Sigmoid colon (tissue), 7 donors: ENCODE data around the gene MYL12B. TPM values are rescaled to one million over a fixed set of nuclear protein-coding genes. Genes with fewer than 3 reads are reported as not detected.
"Not testable (repeated sequence)": the region's sequence is repeated elsewhere in the genome, so short reads cannot be mapped to it uniquely, and the experiment has no call there.

Experiments
- DNase-seq: peaks from one replicate; pipeline ENCODE4 v3.0.0-alpha.2; 2019
- H3K27ac ChIP-seq, 4 donors: fragments of 200-600 bp; sonication (generic); one replicate each; pipeline ENCODE4 v1.5.1; 2016 to 2019; ENCODE audit warnings: mild to moderate bottlenecking in 1 of 4
- H3K27me3 ChIP-seq, 3 donors: fragments of 200-600 bp; sonication (generic); one replicate each; pipeline ENCODE4 v1.5.1; 2019; ENCODE audit warnings: mild to moderate bottlenecking in 1 of 3
- H3K36me3 ChIP-seq, 4 donors: fragments of 200-600 bp; sonication (generic); one replicate each; pipeline ENCODE4 v1.5.1; 2016 to 2019
- H3K4me1 ChIP-seq, 4 donors: fragments of 200-600 bp; sonication (generic); one replicate each; pipeline ENCODE4 v1.5.1; 2017 to 2019
- H3K4me3 ChIP-seq, 4 donors: fragments of 200-600 bp; sonication (generic); one replicate each; pipeline ENCODE4 v1.5.1; 2017 to 2019; ENCODE audit warnings: mild to moderate bottlenecking in 2 of 4, moderate library complexity in 1 of 4
- H3K9me3 ChIP-seq, 4 donors: fragments of 200-600 bp in 3 of 4; sonication (generic) in 3 of 4; one replicate each; pipeline versions ENCODE4 v1.5.1 to v1.6.1; 2013 to 2019
- CTCF ChIP-seq, 4 experiments: fragments of 450-650 bp in 3 of 4; fragments of 200-600 bp in 1 of 4; IDR thresholded peaks; one replicate each; pipeline ENCODE4 v1.5.1; 2016 to 2019; ENCODE audit warnings: antibody characterized with exemption in 4 of 4, mild to moderate bottlenecking in 3 of 4, moderate library complexity in 2 of 4
- EP300 ChIP-seq, 4 donors: sonication (generic); formaldehyde crosslinking; IDR thresholded peaks; one replicate each; pipeline ENCODE4 v1.6.1; 2017; ENCODE audit warnings: antibody characterized with exemption in 4 of 4
- POLR2A ChIP-seq, 2 donors: fragments of 450-650 bp; IDR thresholded peaks; one replicate each; pipeline ENCODE4 v1.6.1; 2016; ENCODE audit warnings: antibody characterized with exemption in 2 of 2, mild to moderate bottlenecking in 2 of 2, moderate library complexity in 2 of 2
- POLR2AphosphoS5 ChIP-seq, 4 donors: sonication (generic); formaldehyde crosslinking; IDR thresholded peaks; one replicate each; pipeline ENCODE4 v1.6.1; 2017; ENCODE audit warnings: antibody characterized with exemption in 4 of 4
- WGBS, 2 donors: extraction: QIAGEN DNeasy Blood & Tissue Kit; methylation state at CpG; one replicate each; pipeline ENCODE4 v1.1.7; 2013; 5-methylcytosine and 5-hydroxymethylcytosine counted together
- intact Hi-C: fragments of 100-400 bp; cut with DNase I; formaldehyde crosslinking; loops from one replicate; pipeline ENCODE4 v1.15.1; 2023
- polyA plus RNA-seq, 3 donors: library from polyadenylated mRNA; stranded (reverse); fragments of 200-250 nt; gene quantifications; one replicate each; pipeline ENCODE4 v1.2.3, GENCODE V29; 2013
- total RNA-seq, 4 donors: library from RNA; depleted of rRNA; stranded (reverse); fragments of >200 nt; gene quantifications; one replicate each; pipeline ENCODE4 v1.1.0, GENCODE V29; 2016
- donor health status: healthy with polysubstance abuse.
- donor health status: Bipolar disorder and iron deficiency.
- donor health status: healthy.

MYL12B gene
- total and polyA plus RNA-seq, 7 donors, result 155 to 1,674 (median 227) TPM

- Histone ChIP-seq H3K27ac (peak within 1 kb of the TSS; percentile 76 to 85 (median 82)), H3K4me3 (peak within 1 kb of the TSS; percentile 30 to 48 (median 35)), H3K4me1 (peaks cover 0 to 19% (median 5%) of the 10 kb centered on the region in 4 donors), H3K36me3 (peaks cover 0 to 5% (median 2%) of the 10 kb centered on the region in 4 donors), H3K27me3 (no peaks in the 10 kb centered on the region), H3K9me3 (no peaks in the 10 kb centered on the region)
- intact Hi-C loops, result loop anchor here (2.0 to 5.0 kb wide), 3 partner anchors 27 to 43 kb away; partner anchors contain the start of genes MYL12A and MYL12B
- DNase-seq, result no peak
- 86 to 89% methylated on average over 9 of the region's 9 CpGs for WGBS, 2 donors
- TF ChIP-seq POLR2A (IDR thresholded peaks at IDR 0.05) (no peak), POLR2AphosphoS5 (IDR thresholded peaks at IDR 0.05) (peak in 1 of 4 donors; percentile 8), EP300 (IDR thresholded peaks at IDR 0.05) (no peak)
These were observed 42.1 kb upstream of the MYL12B start, which contains the start of gene MYOM1 for GRCh38 chr18:3219631-3220335. MYOM1 (minus strand) TSS chr18:3219968; CDS start chr18:3215223, 4,745 bp downstream.

- H3K27me3 ChIP-seq, H3K9me3 ChIP-seq, H3K36me3 ChIP-seq, H3K4me3 ChIP-seq, DNase-seq, intact Hi-C loops: not testable (repeated sequence)
- Histone ChIP-seq H3K27ac (peak overlapping the region in 3 of 4 donors; percentile 82 to 85 (median 83)), H3K4me1 (peaks cover 0 to 19% (median 5%) of the 10 kb centered on the region in 4 donors)
- WGBS, 2 donors, result 90 to 93% methylated on average over 4 of the region's 4 CpGs
These were observed 41.1 kb upstream of the MYL12B start for GRCh38 chr18:3220868-3221267.

GRCh38 chr18:3221496-3221895 lies 40.4 kb upstream of the MYL12B start:
- H3K36me3 ChIP-seq, result no peaks in the 10 kb centered on the region

GRCh38 chr18:3223356-3223755 lies 38.6 kb upstream of the MYL12B start:
- TF ChIP-seq EP300 (IDR thresholded peaks at IDR 0.05) (no peak), POLR2AphosphoS5 (IDR thresholded peaks at IDR 0.05) (no peak), POLR2A (IDR thresholded peaks at IDR 0.05) (no peak), CTCF (IDR thresholded peaks at IDR 0.05) (no peak)
- Histone ChIP-seq H3K4me3 (no peak overlapping the region), H3K36me3 (no peaks in the 10 kb centered on the region), H3K9me3 (no peaks in the 10 kb centered on the region), H3K27ac (no peak overlapping the region), H3K4me1 (peaks cover 0 to 10% (median 5%) of the 10 kb centered on the region in 4 donors), H3K27me3 (no peaks in the 10 kb centered on the region)
- WGBS, 2 donors, result 43 to 47% methylated on average over 1 of the region's 1 CpG
- no peak for DNase-seq
- intact Hi-C loops, result no loop called here

More at GRCh38 chr18:3221496-3221895, 40.4 kb upstream of the MYL12B start:
- no peak overlapping the region for H3K4me3 ChIP-seq
- H3K27me3 ChIP-seq, result no peaks in the 10 kb centered on the region
- peaks cover 0 to 19% (median 5%) of the 10 kb centered on the region in 4 donors for H3K4me1 ChIP-seq
- H3K9me3 ChIP-seq, result no peaks in the 10 kb centered on the region
- intact Hi-C loops, result no loop called here
- TF ChIP-seq CTCF (IDR thresholded peaks at IDR 0.05), result no peak
- TF ChIP-seq EP300 (IDR thresholded peaks at IDR 0.05), result no peak
- TF ChIP-seq POLR2A (IDR thresholded peaks at IDR 0.05), result no peak
- no peak for TF ChIP-seq POLR2AphosphoS5 (IDR thresholded peaks at IDR 0.05)
- peak overlapping the region in 1 of 4 donors; percentile 82 for H3K27ac ChIP-seq
- DNase-seq, result no peak
- 94 to 95% methylated on average over 6 of the region's 6 CpGs for WGBS, 2 donors

- H3K4me1 ChIP-seq, result peaks cover 0 to 10% (median 4%) of the 10 kb centered on the region in 4 donors
- intact Hi-C loops, result no loop called here
- no peaks in the 10 kb centered on the region for H3K27me3 ChIP-seq
- 76 to 96% methylated on average over 3 of the region's 3 CpGs for WGBS, 2 donors
- no peaks in the 10 kb centered on the region for H3K9me3 ChIP-seq
- no peak overlapping the region for H3K27ac ChIP-seq
- H3K4me3 ChIP-seq, result no peak overlapping the region
- TF ChIP-seq POLR2AphosphoS5 (IDR thresholded peaks at IDR 0.05), result no peak
- no peak for TF ChIP-seq CTCF (IDR thresholded peaks at IDR 0.05)
- no peak for TF ChIP-seq POLR2A (IDR thresholded peaks at IDR 0.05)
- TF ChIP-seq EP300 (IDR thresholded peaks at IDR 0.05), result no peak
- H3K36me3 ChIP-seq, result no peaks in the 10 kb centered on the region
- DNase-seq, result no peak
These were observed 37.7 kb upstream of the MYL12B start for GRCh38 chr18:3224223-3224622.
